ENCODE data around the gene PANK4. TPM values are rescaled to one million over a fixed set of nuclear protein-coding genes. Genes with fewer than 3 reads are reported as not detected.

Gene PANK4
- total and polyA plus RNA-seq, 2 of the 8 experiments (the other 6 are each of a cell fraction or from before 2014, with no cell fraction given) = 20.1 to 29.7 TPM

- Histone ChIP-seq H3K23me2 (ENCODE audit: low read depth, low read length) (no peaks in the 10 kb centered on the region), H3K27ac (ENCODE audit: low read depth, low read length) (no peak overlapping the region), H3K27me3 (replicated peaks in 1 of 4; ENCODE audit: control insufficient read depth in 3 of 4, extremely low read depth in 1 of 4, insufficient read depth in 3 of 4, low read length in 3 of 4) (peaks cover 0 to 11% (median 3%) of the 10 kb centered on the region in 4 experiments; a peak in 3 of 7 replicates), H3K4me2 (ENCODE audit: insufficient read depth in 1 of 2, low read depth in 2 of 2, low read length in 2 of 2) (no peak overlapping the region), H2BK120ac (replicated peaks; ENCODE audit: low read depth, low read length) (no peak overlapping the region), H4K20me1 (replicated peaks in 1 of 2; ENCODE audit: control insufficient read depth in 1 of 2, insufficient read depth in 2 of 2, low read length in 2 of 2) (peaks cover 0 to 4% of the 10 kb centered on the region in 2 experiments), H3K9me3 (ENCODE audit: insufficient read depth in 2 of 2, low read depth in 1 of 2, low read length in 1 of 2) (no peaks in the 10 kb centered on the region), H2BK12ac (ENCODE audit: low read depth, low read length) (no peak overlapping the region), H3K23ac (ENCODE audit: insufficient read length) (no peak overlapping the region), H4K91ac (replicated peaks; ENCODE audit: insufficient read length, low read length) (no peak overlapping the region), H3K56ac (replicated peaks; ENCODE audit: insufficient read length, low read depth, low read length) (no peak overlapping the region), H4K5ac (ENCODE audit: insufficient read length, low read depth, low read length) (no peak overlapping the region), H2AFZ (ENCODE audit: low read length) (no peak overlapping the region), H3K4me3 (ENCODE audit: extremely low read depth in 1 of 4, insufficient read depth in 2 of 4, low read depth in 3 of 4, low read length in 4 of 4) (no peak overlapping the region), H2AK5ac (ENCODE audit: low read depth, low read length) (no peak overlapping the region), H2BK20ac (ENCODE audit: low read length) (no peak overlapping the region), H3K79me2 (ENCODE audit: control insufficient read depth in 1 of 2, insufficient read depth in 2 of 2, low read length in 2 of 2) (no peaks in the 10 kb centered on the region), H3K79me1 (ENCODE audit: low read depth, low read length) (no peaks in the 10 kb centered on the region), H3K36me3 (ENCODE audit: control insufficient read depth in 2 of 4, insufficient read depth in 4 of 4, low read length in 3 of 4) (no peaks in the 10 kb centered on the region), H3K9ac (replicated peaks in 1 of 4; ENCODE audit: extremely low read depth in 1 of 4, low read depth in 3 of 4, low read length in 3 of 4) (no peak overlapping the region), H4K8ac (ENCODE audit: extremely low read depth, insufficient read depth, low read length) (no peak overlapping the region), H3K4me1 (replicated peaks in 1 of 4; ENCODE audit: control insufficient read depth in 3 of 4, insufficient read depth in 4 of 4, low read length in 3 of 4) (no peaks in the 10 kb centered on the region), H2BK15ac (ENCODE audit: low read length) (no peak overlapping the region), H2BK5ac (ENCODE audit: low read depth, low read length) (no peak overlapping the region), H3K18ac (ENCODE audit: extremely low read depth, low read length) (no peak overlapping the region), H3K4ac (replicated peaks; ENCODE audit: insufficient read length, low read depth, low read length) (no peak overlapping the region), H3K14ac (ENCODE audit: insufficient read length) (no peak overlapping the region)
- WGBS, 2 experiments (ENCODE audit: extremely low coverage in 1 of 2, insufficient coverage in 1 of 2, insufficient read length in 1 of 2, insufficient replicate concordance in 2 of 2, low coverage in 1 of 2, low lambda C conversion rate in 2 of 2, missing lambda C conversion rate in 1 of 2) = 91% methylated on average over 24 of the region's 28 CpGs; no CpG with 5 or more reads in 1 of the 2 experiments
- FAIRE-seq = no peak
- no peak for DNase-seq (ENCODE audit: low read depth in 1 of 2, low spot score in 2 of 2)
- TF ChIP-seq SP4 (IDR thresholded peaks at IDR 0.05; ENCODE audit: low read length) = no peak
- no peak for TF ChIP-seq JUND (IDR thresholded peaks at IDR 0.05; ENCODE audit: low read length)
- TF ChIP-seq MAFK (IDR thresholded peaks at IDR 0.05; ENCODE audit: low read depth, low read length) = no peak
- ChIA-PET POLR2A (ENCODE audit: partially characterized antibody) (interaction anchor here (0.7 to 0.9 kb wide), 3 partner anchors 11 to 89 kb away, joined by 3 read pairs; no protein-coding TSS in a partner anchor), CTCF (ENCODE audit: partially characterized antibody) (interaction anchor here (0.9 kb wide), 1 partner anchor 70 kb away, joined by 3 read pairs; no protein-coding TSS in a partner anchor)
These were observed 30.2 kb downstream of the PANK4 start for GRCh38 chr1:2496087-2496622.

Measured in H1 (cell line).